HepG2 (cell line): ENCODE data around the gene MTURN. TPM values are rescaled to one million over a fixed set of nuclear protein-coding genes. Genes with fewer than 3 reads are reported as not detected.

ENCODE experiments used
- ATAC-seq: fragments of 200-7000 bp; cut with Tn5 transposase; 3 replicates; pipeline ENCODE4 v1.9.1; 2020; ENCODE audit warnings: mild to moderate bottlenecking, moderate library complexity
- BruUV-seq: library from RNA; stranded (reverse); fragments of 400-500 nt; replicated peaks from 2 replicates; lab custom pipeline; 2021; lab: Mats Ljungman, UMichigan
- CTCF ChIA-PET: fragments of 300-600 bp; formaldehyde crosslinking; extraction: SDS; loops from one replicate; lab custom pipeline; 2021; ENCODE audit warnings: low total read pairs, inconsistent platforms, low intra/inter-chr PET ratio; lab: Yijun Ruan, JAX
- POLR2A ChIA-PET: fragments of 350-600 bp; sonication (Branson Sonifier 250); formaldehyde crosslinking; loops from one replicate; lab custom pipeline; 2020; ENCODE audit warnings: antibody characterized with exemption, inconsistent platforms; lab: Yijun Ruan, JAX
- DNase-seq: peaks from one replicate; pipeline ENCODE4 v3.0.0-alpha.2; 2015; ENCODE audit warnings: low spot score
- FAIRE-seq: peaks from 3 replicates; lab custom pipeline; 2011; peaks lifted over from hg19 to GRCh38; lab: Jason Lieb, UNC
- H2AFZ ChIP-seq: one replicate; pipeline ENCODE4 v1.6.1; 2011; ENCODE audit warnings: low read length, inconsistent platforms
- H3K27ac ChIP-seq: fragments of 300-600 bp; 3 replicates; pipeline ENCODE4 v1.8.0; 2011; ENCODE audit warnings: mixed run types, mild to moderate bottlenecking, mixed read lengths, low read length, inconsistent platforms; ENCODE audit not compliant: insufficient read depth; ENCODE audit errors: extremely low read length
- H3K27me3 ChIP-seq, 2 experiments: fragments of 200-600 bp in 1 of 2; 2 replicates in 1 of 2; 3 replicates in 1 of 2; pipeline versions ENCODE4 v1.6.0 to v1.8.0; 2011; ENCODE audit warnings: low read length in 2 of 2, mild to moderate bottlenecking in 2 of 2, moderate library complexity in 2 of 2, inconsistent platforms in 1 of 2; ENCODE audit not compliant: insufficient read depth in 2 of 2, control insufficient read depth in 1 of 2
- H3K36me3 ChIP-seq, 2 experiments: fragments of 200-600 bp in 1 of 2; replicated peaks in 1 of 2; 2 replicates in 1 of 2; 3 replicates in 1 of 2; pipeline versions ENCODE4 v1.5.1 to v1.8.0; 2011; ENCODE audit warnings: low read length in 2 of 2, inconsistent platforms in 1 of 2; ENCODE audit not compliant: insufficient read depth in 2 of 2, control insufficient read depth in 1 of 2
- H3K4me1 ChIP-seq: 2 replicates; pipeline ENCODE4 v1.5.1; 2012; ENCODE audit warnings: low read length, inconsistent platforms; ENCODE audit not compliant: insufficient read depth
- H3K4me2 ChIP-seq: 2 replicates; pipeline ENCODE4 v1.6.0; 2011; ENCODE audit warnings: low read depth, low read length, inconsistent platforms
- H3K4me3 ChIP-seq, 3 experiments: fragments of 200-600 bp in 1 of 3; sonication (generic), shearing (Covaris generic) in 1 of 3; replicated peaks in 1 of 3; 2 replicates each; pipeline ENCODE4 v1.5.1; 2011 to 2016; ENCODE audit warnings: low read length in 3 of 3, inconsistent platforms in 2 of 3, low read depth in 2 of 3, mild to moderate bottlenecking in 2 of 3, control low read depth in 1 of 3, mixed read lengths in 1 of 3; ENCODE audit not compliant: insufficient read depth in 1 of 3
- H3K79me2 ChIP-seq: one replicate; pipeline ENCODE4 v1.6.1; 2011; ENCODE audit warnings: low read length, inconsistent platforms; ENCODE audit not compliant: insufficient read depth
- H3K9ac ChIP-seq: 2 replicates; pipeline ENCODE4 v1.6.0; 2011; ENCODE audit warnings: mild to moderate bottlenecking, low read depth, low read length, inconsistent platforms; ENCODE audit not compliant: insufficient read depth
- H3K9me3 ChIP-seq: 2 replicates; pipeline ENCODE4 v1.5.1; 2012; ENCODE audit warnings: mild to moderate bottlenecking, low read length
- H4K20me1 ChIP-seq: 2 replicates; pipeline ENCODE4 v1.6.0; 2011; ENCODE audit warnings: inconsistent platforms, mild to moderate bottlenecking, low read length, moderate library complexity; ENCODE audit not compliant: insufficient read depth
- MIXL1 ChIP-seq: IDR thresholded peaks from 2 replicates; pipeline ENCODE4 v1.6.1; 2016
- NFE2L2 ChIP-seq: fragments of 150-350 bp; IDR thresholded peaks from 2 replicates; pipeline ENCODE4 v1.6.1; 2014; ENCODE audit warnings: low read length
- NFRKB ChIP-seq: fragments of 450-650 bp; IDR thresholded peaks from 2 replicates; pipeline ENCODE4 v1.6.1; 2017
- PRPF4 ChIP-seq: fragments of 200-400 bp; formaldehyde crosslinking; IDR thresholded peaks from 2 replicates; pipeline ENCODE4 v1.6.1; 2016; ENCODE audit warnings: low read length, low read depth; ENCODE audit not compliant: poor library complexity, severe bottlenecking
- RAD51 ChIP-seq: fragments of 450-650 bp; IDR thresholded peaks from 2 replicates; pipeline ENCODE4 v1.6.1; 2016; ENCODE audit warnings: borderline replicate concordance
- SMYD3 ChIP-seq: sonication (generic); formaldehyde crosslinking; IDR thresholded peaks from 2 replicates; pipeline ENCODE4 v1.8.1; 2023; ENCODE audit warnings: mild to moderate bottlenecking, missing genetic modification reagents
- TEAD2 ChIP-seq: sonication (generic); formaldehyde crosslinking; IDR thresholded peaks from 2 replicates; pipeline ENCODE4 v1.9.0; 2021; ENCODE audit warnings: missing genetic modification reagents
- YEATS4 ChIP-seq: sonication (generic); formaldehyde crosslinking; IDR thresholded peaks from 2 replicates; pipeline ENCODE4 v1.4.0; 2020; ENCODE audit warnings: missing genetic modification reagents, borderline replicate concordance
- ZBTB20 ChIP-seq: sonication (generic); formaldehyde crosslinking; IDR thresholded peaks from 2 replicates; pipeline ENCODE4 v1.8.1; 2023; ENCODE audit warnings: missing genetic modification reagents, low read depth, mild to moderate bottlenecking, borderline replicate concordance
- ZBTB8A ChIP-seq: sonication (generic); formaldehyde crosslinking; IDR thresholded peaks from 2 replicates; pipeline ENCODE4 v1.4.0; 2020; ENCODE audit warnings: mild to moderate bottlenecking, low read depth, missing genetic modification reagents, borderline replicate concordance
- ZNF124 ChIP-seq: sonication (generic); formaldehyde crosslinking; IDR thresholded peaks from 2 replicates; pipeline ENCODE4 v1.4.0; 2020; ENCODE audit warnings: missing genetic modification reagents
- WGBS: methylation state at CpG from one replicate; pipeline ENCODE4 v1.1.6; 2017; ENCODE audit warnings: low lambda C conversion rate; 5-methylcytosine and 5-hydroxymethylcytosine counted together
- in situ Hi-C: cut with HindIII; loops from 2 replicates; pipeline ENCODE4 v1.10.0; 2017; ENCODE audit warnings: low pct_unique_long_range_greater_than_20kb; ENCODE audit not compliant: extremely low pct_ligation_motif_present
- intact Hi-C: fragments of 100-400 bp; cut with micrococcal nuclease; formaldehyde crosslinking; loops from one replicate; pipeline ENCODE4 v1.10.0; 2022; ENCODE audit not compliant: unreplicated experiment
- polyA plus RNA-seq, 8 experiments: library from polyadenylated mRNA; depleted of rRNA in 3 of 8; stranded (reverse) in 7 of 8; unstranded in 1 of 8; fragments of >200 nt; fragmentation: Illumina TruSeq in 4 of 8; extraction: Trizol in 4 of 8; gene quantifications; 2 replicates each; pipeline versions ENCODE4 v1.2.1 to v1.2.3, GENCODE V29; 2011 to 2016; ENCODE audit warnings: low read depth in 4 of 8, missing spikeins in 1 of 8, mixed read lengths in 1 of 8; ENCODE audit not compliant: insufficient read depth in 1 of 8
- total RNA-seq, 5 experiments: library from RNA; depleted of rRNA; stranded (reverse); fragments of >200 nt; fragmentation: Illumina TruSeq; extraction: Trizol; gene quantifications; 2 replicates each; pipeline ENCODE4 v1.2.3, GENCODE V29; 2016; ENCODE audit warnings: low read depth in 1 of 5
- TF ChIP-seq, protein P1 (sequence below): sonication (generic); formaldehyde crosslinking; IDR thresholded peaks from 2 replicates; pipeline ENCODE4 v1.4.0; 2020; ENCODE audit warnings: missing genetic modification reagents; ENCODE audit errors: not compliant biosample characterization
- TF ChIP-seq, protein P2 (sequence below): sonication (generic); formaldehyde crosslinking; IDR thresholded peaks from 2 replicates; pipeline ENCODE4 v1.5.0; 2020; ENCODE audit warnings: missing genetic modification reagents
- TF ChIP-seq, protein P3 (sequence below): sonication (generic); formaldehyde crosslinking; IDR thresholded peaks from 2 replicates; pipeline ENCODE4 v1.4.0; 2020; ENCODE audit warnings: missing genetic modification reagents
- TF ChIP-seq, protein P4 (sequence below): sonication (generic); formaldehyde crosslinking; IDR thresholded peaks from 2 replicates; pipeline ENCODE4 v1.4.0; 2020; ENCODE audit warnings: missing genetic modification reagents

The MTURN gene
- total and polyA plus RNA-seq, 2 of the 13 experiments (the other 11 are each of a cell fraction or from before 2014, with no cell fraction given): 5.7 to 7.2 TPM

DNA sequence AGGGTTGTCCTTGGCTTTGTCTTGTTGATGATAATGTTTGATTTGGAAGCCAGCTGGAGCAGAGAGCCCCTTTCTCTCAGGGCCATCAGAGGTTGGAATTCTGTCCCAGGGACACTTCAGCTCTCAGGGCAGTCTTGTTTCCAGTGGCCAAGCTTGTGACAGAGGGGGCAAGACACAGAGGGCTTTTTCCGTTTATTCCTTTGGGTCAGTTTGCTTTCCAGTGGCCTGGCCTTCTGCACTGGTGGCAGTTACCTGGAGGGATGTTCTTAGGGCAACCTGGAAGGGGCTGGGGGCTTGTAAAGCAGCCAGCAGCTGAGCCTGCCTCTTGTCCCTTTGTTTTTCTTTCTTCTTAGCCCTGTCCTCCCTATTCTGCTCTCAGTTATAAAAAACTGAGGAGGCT, 62.7 kb downstream of the MTURN start:
- FAIRE-seq (no peak), ATAC-seq (no peak)
- Histone ChIP-seq H3K27ac (no peak overlapping the region), H3K27me3 (peaks cover under 1 to 5% of the 10 kb centered on the region in 2 experiments; a peak in 2 of 5 replicates), H3K4me1 (no peaks in the 10 kb centered on the region), H3K79me2 (no peaks in the 10 kb centered on the region), H3K4me2 (no peak overlapping the region), H3K36me3 (no peaks in the 10 kb centered on the region), H3K9me3 (peaks cover 35% of the 10 kb centered on the region), H4K20me1 (no peaks in the 10 kb centered on the region), H2AFZ (no peak overlapping the region)
- POLR2A ChIA-PET: no interaction called here
- 0% methylated on average over 1 of the region's 1 CpG for WGBS
- in situ Hi-C loops: no loop called here
- TF ChIP-seq SMYD3 (CRISPR knock-in tag): no peak
- no peak for TF ChIP-seq RAD51
- TF ChIP-seq, protein P1, sequence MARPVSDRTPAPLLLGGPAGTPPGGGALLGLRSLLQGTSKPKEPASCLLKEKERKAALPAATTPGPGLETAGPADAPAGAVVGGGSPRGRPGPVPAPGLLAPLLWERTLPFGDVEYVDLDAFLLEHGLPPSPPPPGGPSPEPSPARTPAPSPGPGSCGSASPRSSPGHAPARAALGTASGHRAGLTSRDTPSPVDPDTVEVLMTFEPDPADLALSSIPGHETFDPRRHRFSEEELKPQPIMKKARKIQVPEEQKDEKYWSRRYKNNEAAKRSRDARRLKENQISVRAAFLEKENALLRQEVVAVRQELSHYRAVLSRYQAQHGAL: no peak
- TF ChIP-seq TEAD2: no peak
- TF ChIP-seq MIXL1 (CRISPR knock-in tag): no peak
- TF ChIP-seq PRPF4: no peak
- no peak for TF ChIP-seq ZBTB20 (CRISPR knock-in tag)
- TF ChIP-seq YEATS4 (CRISPR knock-in tag): no peak
- TF ChIP-seq, protein P2, sequence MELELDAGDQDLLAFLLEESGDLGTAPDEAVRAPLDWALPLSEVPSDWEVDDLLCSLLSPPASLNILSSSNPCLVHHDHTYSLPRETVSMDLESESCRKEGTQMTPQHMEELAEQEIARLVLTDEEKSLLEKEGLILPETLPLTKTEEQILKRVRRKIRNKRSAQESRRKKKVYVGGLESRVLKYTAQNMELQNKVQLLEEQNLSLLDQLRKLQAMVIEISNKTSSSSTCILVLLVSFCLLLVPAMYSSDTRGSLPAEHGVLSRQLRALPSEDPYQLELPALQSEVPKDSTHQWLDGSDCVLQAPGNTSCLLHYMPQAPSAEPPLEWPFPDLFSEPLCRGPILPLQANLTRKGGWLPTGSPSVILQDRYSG (CRISPR knock-in tag): no peak
- no peak for TF ChIP-seq NFRKB
- TF ChIP-seq, protein P3, sequence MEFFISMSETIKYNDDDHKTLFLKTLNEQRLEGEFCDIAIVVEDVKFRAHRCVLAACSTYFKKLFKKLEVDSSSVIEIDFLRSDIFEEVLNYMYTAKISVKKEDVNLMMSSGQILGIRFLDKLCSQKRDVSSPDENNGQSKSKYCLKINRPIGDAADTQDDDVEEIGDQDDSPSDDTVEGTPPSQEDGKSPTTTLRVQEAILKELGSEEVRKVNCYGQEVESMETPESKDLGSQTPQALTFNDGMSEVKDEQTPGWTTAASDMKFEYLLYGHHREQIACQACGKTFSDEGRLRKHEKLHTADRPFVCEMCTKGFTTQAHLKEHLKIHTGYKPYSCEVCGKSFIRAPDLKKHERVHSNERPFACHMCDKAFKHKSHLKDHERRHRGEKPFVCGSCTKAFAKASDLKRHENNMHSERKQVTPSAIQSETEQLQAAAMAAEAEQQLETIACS (CRISPR knock-in tag): no peak
- TF ChIP-seq ZBTB8A (CRISPR knock-in tag): no peak
- no peak for TF ChIP-seq ZNF124
- TF ChIP-seq, protein P4, sequence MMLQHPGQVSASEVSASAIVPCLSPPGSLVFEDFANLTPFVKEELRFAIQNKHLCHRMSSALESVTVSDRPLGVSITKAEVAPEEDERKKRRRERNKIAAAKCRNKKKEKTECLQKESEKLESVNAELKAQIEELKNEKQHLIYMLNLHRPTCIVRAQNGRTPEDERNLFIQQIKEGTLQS: no peak
- no peak for TF ChIP-seq NFE2L2
- TF ChIP-seq, all 625 proteins: peak for 0
- no peak overlapping the region for H3K4me3 ChIP-seq
- DNase-seq: no peak
- H3K9ac ChIP-seq: no peak overlapping the region
- BruUV-seq: no TSS peak
- intact Hi-C loops: no loop called here
- CTCF ChIA-PET: no interaction called here
